HG02970 (cell line): ENCODE data around the gene ROBO2.

Experiments used
- ATAC-seq: cut with Tn5 transposase; IDR thresholded peaks from one replicate; pipeline ENCODE4 v1.9.1; 2021; ENCODE audit warnings: mild to moderate bottlenecking, moderate library complexity, moderate number of reproducible peaks; ENCODE audit not compliant: unreplicated experiment, low FRiP score

Gene ROBO2

GRCh38 chr3:77247817-77248216 is 207.9 kb downstream of the ROBO2 start:
- ATAC-seq: no peak

- ATAC-seq: no peak
These were observed 208.5 kb downstream of the ROBO2 start for GRCh38 chr3:77248420-77248819.

GRCh38 chr3:77251136-77251535 is 211.2 kb downstream of the ROBO2 start:
- no peak for ATAC-seq

- ATAC-seq: no peak
These were observed 215.3 kb downstream of the ROBO2 start for GRCh38 chr3:77254967-77255831.

GRCh38 chr3:77256584-77257503 is 216.9 kb downstream of the ROBO2 start:
- no peak for ATAC-seq

GRCh38 chr3:77259694-77260093 is 219.8 kb downstream of the ROBO2 start:
- no peak for ATAC-seq

- ATAC-seq: no peak
These were observed 222.5 kb downstream of the ROBO2 start for GRCh38 chr3:77262361-77262760.

GRCh38 chr3:77267589-77267988 is 227.7 kb downstream of the ROBO2 start:
- no peak for ATAC-seq

- no peak for ATAC-seq
These were observed 231.4 kb downstream of the ROBO2 start for GRCh38 chr3:77271306-77271705.

- ATAC-seq: no peak
These were observed 231.8 kb downstream of the ROBO2 start for GRCh38 chr3:77271711-77272110.

GRCh38 chr3:77279276-77279675 is 239.4 kb downstream of the ROBO2 start:
- ATAC-seq: no peak

- no peak for ATAC-seq
These were observed 241.8 kb downstream of the ROBO2 start for GRCh38 chr3:77281721-77282120.

- no peak for ATAC-seq
These were observed 243.2 kb downstream of the ROBO2 start for GRCh38 chr3:77283108-77283507.

GRCh38 chr3:77288348-77288747 is 248.4 kb downstream of the ROBO2 start:
- no peak for ATAC-seq

GRCh38 chr3:77296527-77296926 is 256.6 kb downstream of the ROBO2 start:
- ATAC-seq: no peak

GRCh38 chr3:77298417-77298816 is 258.5 kb downstream of the ROBO2 start:
- ATAC-seq: no peak

GRCh38 chr3:77303955-77304699 is 264.2 kb downstream of the ROBO2 start:
- no peak for ATAC-seq

- no peak for ATAC-seq
These were observed 264.8 kb downstream of the ROBO2 start for GRCh38 chr3:77304700-77305021.

GRCh38 chr3:77309460-77309859 is 269.6 kb downstream of the ROBO2 start:
- no peak for ATAC-seq

- no peak for ATAC-seq
These were observed 273.9 kb downstream of the ROBO2 start for GRCh38 chr3:77313843-77314242.

GRCh38 chr3:77319711-77320110 is 279.8 kb downstream of the ROBO2 start:
- no peak for ATAC-seq
